ENCODE results near the gene ABHD13. TPM values are rescaled to one million over a fixed set of nuclear protein-coding genes. Genes with fewer than 3 reads are reported as not detected.

The ABHD13 gene
- total RNA-seq: 1 to 10 TPM; 5.9 to 9.6 TPM

DNA sequence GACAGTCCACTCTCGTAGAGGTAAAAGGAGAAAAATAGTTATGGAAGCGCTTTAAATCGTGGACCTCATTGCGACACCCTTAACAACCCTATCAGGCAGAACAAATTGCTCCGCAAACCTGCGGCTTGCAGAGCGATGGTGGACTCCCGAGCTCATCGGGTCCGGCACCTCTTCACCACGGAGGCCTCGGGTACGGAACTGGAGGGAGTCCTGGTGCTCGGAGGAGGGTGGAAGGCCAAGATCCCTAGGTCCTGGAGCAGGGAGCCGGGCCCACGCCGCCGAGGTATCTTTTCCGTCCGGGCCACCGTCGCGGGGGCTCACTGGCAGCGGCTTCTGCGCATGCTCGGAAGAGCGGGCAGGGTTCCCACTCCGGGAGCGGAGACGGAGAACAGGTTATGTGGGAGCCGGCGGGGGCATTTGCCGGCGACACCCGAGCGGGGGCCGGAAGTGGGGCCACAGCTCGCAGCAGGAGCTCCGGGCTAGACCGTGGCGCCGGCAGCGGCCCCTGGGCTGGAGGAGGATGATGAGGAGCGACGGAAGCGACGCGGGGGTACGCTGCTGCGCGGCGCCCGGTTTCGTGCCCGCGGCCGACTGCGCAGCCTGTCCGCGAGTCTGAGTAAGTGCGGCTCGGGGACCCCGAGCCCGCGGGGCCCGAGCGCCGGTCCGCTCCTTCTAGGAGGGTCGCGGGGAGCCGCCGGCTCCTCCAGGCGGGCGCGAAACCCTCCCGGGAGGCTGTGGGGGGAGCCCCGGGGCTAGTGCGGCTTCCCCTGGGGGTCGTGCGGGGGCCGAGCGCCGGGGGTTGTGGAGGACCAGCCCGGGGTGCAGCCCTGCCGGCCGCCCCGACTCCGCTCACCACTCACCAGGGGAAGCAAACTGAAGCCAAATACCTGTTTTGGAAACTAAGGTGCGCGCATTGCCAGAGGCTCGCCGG is at the start of gene ABHD13:
Gene ABHD13 (plus strand): TSS at position 349 of the 931 bp plus-strand sequence. CDS start 10,827 bp downstream, outside the sequence.
- Histone ChIP-seq H3K4me3 (peak within 1 kb of the TSS; percentile 90), H3K36me3 (no peaks in the 10 kb centered on the region), H3K9ac (ENCODE audit: low read depth in 2 of 2, low read length in 2 of 2) (peak within 1 kb of the TSS; percentile 92 to 93), H3K27me3 (no peaks in the 10 kb centered on the region), H3K27ac (peak within 1 kb of the TSS; percentile 82), H3K4me1 (peaks cover 10% of the 10 kb centered on the region), H3K9me3 (no peaks in the 10 kb centered on the region)
- DNase-seq: peak; percentile 90
- TF ChIP-seq, protein P1, sequence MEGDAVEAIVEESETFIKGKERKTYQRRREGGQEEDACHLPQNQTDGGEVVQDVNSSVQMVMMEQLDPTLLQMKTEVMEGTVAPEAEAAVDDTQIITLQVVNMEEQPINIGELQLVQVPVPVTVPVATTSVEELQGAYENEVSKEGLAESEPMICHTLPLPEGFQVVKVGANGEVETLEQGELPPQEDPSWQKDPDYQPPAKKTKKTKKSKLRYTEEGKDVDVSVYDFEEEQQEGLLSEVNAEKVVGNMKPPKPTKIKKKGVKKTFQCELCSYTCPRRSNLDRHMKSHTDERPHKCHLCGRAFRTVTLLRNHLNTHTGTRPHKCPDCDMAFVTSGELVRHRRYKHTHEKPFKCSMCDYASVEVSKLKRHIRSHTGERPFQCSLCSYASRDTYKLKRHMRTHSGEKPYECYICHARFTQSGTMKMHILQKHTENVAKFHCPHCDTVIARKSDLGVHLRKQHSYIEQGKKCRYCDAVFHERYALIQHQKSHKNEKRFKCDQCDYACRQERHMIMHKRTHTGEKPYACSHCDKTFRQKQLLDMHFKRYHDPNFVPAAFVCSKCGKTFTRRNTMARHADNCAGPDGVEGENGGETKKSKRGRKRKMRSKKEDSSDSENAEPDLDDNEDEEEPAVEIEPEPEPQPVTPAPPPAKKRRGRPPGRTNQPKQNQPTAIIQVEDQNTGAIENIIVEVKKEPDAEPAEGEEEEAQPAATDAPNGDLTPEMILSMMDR (IDR thresholded peaks at IDR 0.05): no peak
- intact Hi-C loops (cut with DNase I): no loop called here

DNA sequence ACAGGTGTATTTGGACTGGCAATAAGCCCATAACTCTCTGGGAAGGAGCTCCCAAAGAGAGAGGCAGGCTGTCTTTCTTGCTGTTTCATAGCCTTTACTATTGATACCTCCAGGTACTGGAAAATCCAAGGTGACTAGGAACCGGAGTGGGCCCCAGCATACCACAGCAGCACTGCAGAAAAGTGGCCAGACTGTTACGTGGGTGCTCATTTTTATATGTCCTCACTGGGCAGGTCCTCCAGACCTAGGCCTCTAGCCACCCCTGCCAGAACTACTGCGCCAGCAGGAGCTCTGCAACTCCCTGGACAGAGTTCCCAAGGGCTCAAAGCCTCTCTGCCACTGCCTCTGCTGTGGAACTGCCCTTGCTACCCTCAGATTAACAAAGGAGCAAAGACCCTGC is 49.3 kb upstream of the ABHD13 start:
- intact Hi-C loops (cut with DNase I): no loop called here
- H3K36me3 ChIP-seq: no peaks in the 10 kb centered on the region
- H3K9me3 ChIP-seq: no peaks in the 10 kb centered on the region
- no peaks in the 10 kb centered on the region for H3K4me1 ChIP-seq
- H3K27me3 ChIP-seq: no peaks in the 10 kb centered on the region
- H3K9ac ChIP-seq (ENCODE audit: low read depth in 2 of 2, low read length in 2 of 2): no peak overlapping the region
- H3K4me3 ChIP-seq: no peak overlapping the region
- H3K27ac ChIP-seq: no peak overlapping the region
- TF ChIP-seq, protein P1 (IDR thresholded peaks at IDR 0.05): no peak
- no peak for DNase-seq

- no peaks in the 10 kb centered on the region for H3K9me3 ChIP-seq
- no peaks in the 10 kb centered on the region for H3K4me1 ChIP-seq
- peak; percentile 37 for DNase-seq
- intact Hi-C loops (cut with DNase I): no loop called here
- H3K27me3 ChIP-seq: no peaks in the 10 kb centered on the region
- no peaks in the 10 kb centered on the region for H3K36me3 ChIP-seq
- H3K27ac ChIP-seq: no peak overlapping the region
- no peak overlapping the region for H3K4me3 ChIP-seq
- TF ChIP-seq, protein P1 (IDR thresholded peaks at IDR 0.05): peak; percentile 11
- no peak overlapping the region for H3K9ac ChIP-seq (ENCODE audit: low read depth in 2 of 2, low read length in 2 of 2)
Observed at GRCh38 chr13:108176685-108177274, 41.4 kb upstream of the ABHD13 start.

- Histone ChIP-seq H3K4me1 (no peaks in the 10 kb centered on the region), H3K27ac (no peak overlapping the region), H3K36me3 (no peaks in the 10 kb centered on the region), H3K9me3 (no peaks in the 10 kb centered on the region), H3K4me3 (no peak overlapping the region), H3K27me3 (no peaks in the 10 kb centered on the region), H3K9ac (ENCODE audit: low read depth in 2 of 2, low read length in 2 of 2) (no peak overlapping the region)
- TF ChIP-seq, protein P1 (IDR thresholded peaks at IDR 0.05): no peak
- intact Hi-C loops (cut with DNase I): no loop called here
- no peak for DNase-seq
Observed at GRCh38 chr13:108178078-108178477, 40.1 kb upstream of the ABHD13 start.

DNA sequence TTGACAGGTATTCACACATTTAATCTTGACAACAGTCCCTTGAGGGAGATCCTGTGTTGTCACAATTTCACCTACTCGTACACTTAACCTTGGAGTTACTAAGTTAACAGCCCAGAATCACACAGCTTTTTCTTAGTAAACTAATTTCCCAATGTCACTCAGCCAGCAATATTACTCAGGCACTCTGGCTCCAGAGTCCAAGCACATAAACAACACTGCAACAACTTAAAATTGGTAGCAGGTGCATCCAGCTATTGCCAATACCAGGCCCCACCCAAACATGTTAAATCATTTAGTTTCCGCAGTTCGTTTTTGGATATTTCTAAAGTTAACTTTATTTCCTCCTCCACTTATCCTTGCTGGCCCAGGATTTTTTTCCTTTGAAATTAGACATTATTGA is 35.5 kb upstream of the ABHD13 start:
- no peaks in the 10 kb centered on the region for H3K9me3 ChIP-seq
- no peaks in the 10 kb centered on the region for H3K4me1 ChIP-seq
- no peak overlapping the region for H3K4me3 ChIP-seq
- TF ChIP-seq, protein P1 (IDR thresholded peaks at IDR 0.05): no peak
- no peak for DNase-seq
- no peak overlapping the region for H3K9ac ChIP-seq (ENCODE audit: low read depth in 2 of 2, low read length in 2 of 2)
- intact Hi-C loops (cut with DNase I): no loop called here
- H3K27me3 ChIP-seq: no peaks in the 10 kb centered on the region
- H3K27ac ChIP-seq: no peak overlapping the region
- no peaks in the 10 kb centered on the region for H3K36me3 ChIP-seq

Data from colonic mucosa (tissue), 4 donors.